Ureter (tissue), 1 donor: ENCODE results near the gene TPP1. TPM values are rescaled to one million over a fixed set of nuclear protein-coding genes. Genes with fewer than 3 reads are reported as not detected.

Experiments used
- DNase-seq: peaks from one replicate; pipeline ENCODE4 v3.0.0-alpha.2; 2020; ENCODE audit warnings: low spot score
- total RNA-seq: library from RNA; stranded (reverse); gene quantifications from one replicate; pipeline ENCODE4 v1.2.4, GENCODE V29; 2023
- donor health status: DM: yes; HTN: yes; CAD: no.

The TPP1 gene
- total RNA-seq, 1 donor from 2014 or later: 60.0 TPM

- no peak for DNase-seq
Observed at GRCh38 chr11:6627762-6628241, 8.6 kb upstream of the TPP1 start.

- DNase-seq: no peak
Observed at GRCh38 chr11:6626971-6627761, 7.9 kb upstream of the TPP1 start.

GRCh38 chr11:6625832-6626420 lies 6.7 kb upstream of the TPP1 start:
- no peak for DNase-seq

- DNase-seq: no peak
Observed at GRCh38 chr11:6625156-6625831, 6.1 kb upstream of the TPP1 start.

DNA sequence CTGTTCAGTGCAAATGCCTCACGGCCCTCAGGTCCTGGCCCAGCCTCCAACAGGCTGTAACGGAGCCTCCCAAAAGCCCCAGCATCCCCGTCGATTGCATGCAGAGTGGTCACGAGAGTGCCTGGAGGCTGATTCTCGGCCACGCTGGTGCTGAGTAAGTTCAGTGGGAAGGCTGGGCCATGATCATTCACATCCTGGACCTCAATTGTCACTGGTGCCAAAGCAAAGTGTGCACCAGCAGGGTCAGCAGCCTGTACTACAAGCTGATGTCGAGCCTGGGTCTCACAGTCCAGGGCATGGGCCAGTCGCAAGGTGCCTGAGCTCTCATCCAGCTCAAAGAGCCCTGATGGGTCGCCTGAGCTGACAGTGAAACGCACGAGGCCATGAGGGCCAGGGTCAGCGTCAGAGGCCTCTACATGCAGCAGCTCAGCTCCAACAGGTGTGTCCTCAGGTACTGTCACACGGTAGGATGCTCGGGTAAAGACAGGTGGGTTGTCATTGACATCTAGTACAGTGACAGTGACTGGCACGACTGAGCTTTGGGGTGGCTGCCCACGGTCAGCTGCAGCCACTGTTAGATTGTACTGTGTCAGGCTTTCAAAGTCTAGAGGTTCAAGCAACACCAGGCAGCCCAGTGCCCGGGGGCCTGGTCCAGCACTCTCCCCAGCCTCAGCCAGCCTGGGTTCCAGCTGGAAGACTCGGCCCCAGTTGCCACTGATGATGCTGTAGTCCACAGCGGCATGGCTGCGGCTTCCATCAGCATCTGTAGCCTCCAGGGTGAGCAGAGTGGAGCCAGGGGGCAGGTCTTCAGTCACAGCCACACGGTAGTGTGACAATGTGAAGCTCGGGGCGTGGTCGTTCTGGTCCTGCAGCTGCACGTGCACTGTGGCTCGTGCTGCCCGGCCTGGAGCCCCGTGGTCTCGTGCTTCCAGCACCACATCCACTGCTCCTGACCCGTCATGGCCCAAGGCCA lies 4.5 kb upstream of the TPP1 start:
- DNase-seq: no peak

- DNase-seq: no peak
Observed at GRCh38 chr11:6622261-6623171, 3.3 kb upstream of the TPP1 start.

DNA sequence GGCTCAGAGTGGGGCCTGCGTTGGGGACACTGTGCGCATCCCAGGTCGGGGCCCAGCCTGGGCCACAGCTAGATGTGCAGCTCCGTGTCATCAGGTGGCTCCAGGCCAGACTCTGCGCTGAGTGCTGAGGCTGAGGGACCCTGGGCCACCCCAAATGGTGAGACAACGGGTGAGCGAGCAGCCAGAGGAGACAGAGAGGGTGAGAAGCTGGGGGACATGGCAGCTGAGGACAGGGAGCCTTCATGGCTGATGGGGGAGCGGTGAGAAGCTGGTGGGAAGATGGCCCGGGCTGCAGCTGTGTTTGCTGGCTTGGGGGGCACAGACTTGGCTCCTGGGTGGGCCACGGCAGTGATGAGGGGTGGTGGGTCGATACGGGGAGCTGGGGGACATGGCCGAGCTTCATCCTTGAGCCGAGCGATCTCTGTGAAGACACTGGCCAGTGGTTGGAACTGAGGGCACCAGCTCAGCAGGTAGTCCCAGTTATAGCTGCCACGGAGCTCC lies 2.5 kb upstream of the TPP1 start:
- no peak for DNase-seq

GRCh38 chr11:6620636-6621035 lies 1.4 kb upstream of the TPP1 start:
- no peak for DNase-seq

GRCh38 chr11:6618117-6619003 lies 862 bp downstream of the TPP1 start:
- DNase-seq: peak; percentile 67

- no peak for DNase-seq
Observed at GRCh38 chr11:6617315-6617781, 1.9 kb downstream of the TPP1 start.

GRCh38 chr11:6616596-6617250 lies 2.5 kb downstream of the TPP1 start:
- no peak for DNase-seq

- no peak for DNase-seq
Observed at GRCh38 chr11:6615882-6616585, 3.2 kb downstream of the TPP1 start.

- no peak for DNase-seq
Observed at GRCh38 chr11:6615046-6615445, 4.2 kb downstream of the TPP1 start.

GRCh38 chr11:6614446-6614845 lies 4.8 kb downstream of the TPP1 start:
- DNase-seq: no peak

DNA sequence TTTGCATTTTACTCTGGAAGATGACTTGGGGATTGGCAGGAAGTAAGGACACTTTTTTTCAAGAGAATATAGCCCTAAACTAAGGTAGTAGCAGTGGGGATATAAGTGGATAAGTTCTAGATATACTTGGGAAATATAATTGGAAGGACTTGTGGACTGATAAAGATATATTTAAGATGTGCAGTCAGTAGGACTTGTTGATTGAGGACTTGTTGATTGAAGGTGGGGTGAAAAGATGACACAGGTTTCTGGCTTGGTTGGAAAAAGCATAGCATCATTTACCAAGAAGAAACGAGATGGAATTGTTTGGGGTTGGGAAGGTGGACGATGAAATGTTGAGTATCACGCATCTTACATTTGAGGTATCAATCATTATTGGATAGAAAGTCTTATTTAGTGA lies 5.7 kb downstream of the TPP1 start:
- DNase-seq: no peak

DNA sequence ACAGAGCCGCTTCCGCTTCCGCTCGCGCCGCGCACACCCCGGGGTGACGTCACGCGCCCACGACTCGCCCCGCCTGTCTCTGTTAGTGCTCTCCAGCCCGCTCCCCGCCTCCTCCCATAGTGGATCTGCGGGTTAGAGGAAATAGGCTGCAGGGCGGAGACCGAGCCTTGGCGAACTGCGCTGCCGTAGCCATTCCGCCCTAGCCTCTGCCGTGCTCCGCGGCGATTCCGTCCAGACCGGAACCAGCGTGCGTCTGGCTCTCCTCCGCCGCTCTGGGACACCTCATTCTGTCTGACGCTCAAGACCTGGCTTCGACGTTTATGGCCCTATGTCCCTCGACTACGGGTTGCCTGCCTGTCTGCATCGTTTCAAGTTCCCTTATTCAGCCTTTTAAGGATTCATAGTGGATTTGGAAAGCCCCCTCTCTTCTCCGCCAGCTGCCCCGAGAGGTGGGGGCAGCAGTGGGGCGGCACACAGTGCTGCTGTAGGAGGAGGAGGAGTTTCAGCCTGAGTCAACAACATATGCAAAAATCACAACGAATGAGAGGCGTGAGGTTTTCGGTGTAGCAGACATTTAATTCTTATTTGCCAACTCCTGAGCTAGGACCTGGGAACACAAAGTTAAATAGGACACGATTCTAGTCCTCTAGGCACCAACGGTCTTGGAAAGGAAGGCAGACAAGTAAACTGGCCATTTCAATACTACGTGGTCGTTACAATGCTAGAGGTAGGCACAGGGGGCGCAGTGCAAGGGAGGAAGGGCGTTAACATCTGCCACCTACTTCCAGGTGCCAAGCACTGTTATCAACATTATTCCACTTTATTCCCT lies 6.8 kb downstream of the TPP1 start, which contains the start of gene TAF10:
TSS of gene TAF10 (minus strand) at position 4 of the 829 bp plus-strand sequence. CDS start 27 bp downstream, outside the sequence.
- peak; percentile 98 for DNase-seq

DNA sequence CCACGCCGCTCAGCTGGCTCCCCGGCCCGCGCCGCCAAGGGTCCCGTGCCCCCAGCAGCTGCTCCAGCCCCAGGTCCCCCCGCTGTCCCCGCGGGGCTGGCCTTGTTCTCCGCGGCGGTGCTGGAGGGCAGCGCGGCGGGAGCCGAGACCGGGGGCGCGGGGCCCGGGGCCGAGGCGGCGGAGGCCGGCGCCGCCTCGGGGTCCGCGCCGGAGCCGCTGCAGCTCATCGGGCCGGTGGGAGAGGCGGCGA lies 7.3 kb downstream of the TPP1 start:
- no peak for DNase-seq
